GM18517 (cell line): Measurements from ENCODE around the gene GHRH.

ENCODE experiments used
- ATAC-seq: cut with Tn5 transposase; IDR thresholded peaks from one replicate; pipeline ENCODE4 v1.9.1; 2021; ENCODE audit warnings: mild to moderate bottlenecking, moderate library complexity; ENCODE audit not compliant: unreplicated experiment

GHRH gene

DNA sequence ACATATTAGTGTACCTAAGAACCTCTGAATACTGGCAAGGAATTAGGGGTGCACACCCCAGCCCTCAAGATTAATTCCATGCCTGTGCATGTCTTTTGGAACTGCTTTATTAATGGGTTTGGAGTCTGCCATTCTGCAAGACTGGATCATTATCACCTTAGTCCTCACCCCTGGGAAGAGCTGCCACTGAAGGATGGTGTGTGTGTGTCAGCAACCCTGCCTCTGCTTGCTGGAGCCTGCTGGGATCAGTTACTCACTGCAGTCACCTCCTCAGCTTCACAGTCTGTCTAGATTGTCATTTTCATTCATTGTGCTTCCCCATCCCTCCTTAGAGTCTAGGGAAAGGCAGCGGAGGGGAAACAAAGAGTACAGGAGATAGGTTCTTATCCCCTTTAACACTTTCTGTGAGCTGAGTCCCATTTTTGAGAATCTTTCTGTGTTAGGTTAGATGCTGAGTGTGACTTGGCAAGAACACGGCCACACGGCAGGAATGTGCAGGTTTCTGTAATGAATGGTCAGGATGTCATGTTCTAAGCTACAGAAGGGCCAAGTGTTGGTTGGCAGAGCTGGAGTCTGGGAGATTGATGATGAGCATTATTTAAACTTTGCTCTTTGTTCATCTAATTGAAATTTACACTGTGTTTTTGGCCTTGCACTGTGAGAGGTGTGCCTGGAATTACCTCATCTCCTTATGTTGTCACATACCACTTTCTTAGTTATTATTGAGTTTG lies 21.1 kb downstream of the GHRH start:
- no peak for ATAC-seq

DNA sequence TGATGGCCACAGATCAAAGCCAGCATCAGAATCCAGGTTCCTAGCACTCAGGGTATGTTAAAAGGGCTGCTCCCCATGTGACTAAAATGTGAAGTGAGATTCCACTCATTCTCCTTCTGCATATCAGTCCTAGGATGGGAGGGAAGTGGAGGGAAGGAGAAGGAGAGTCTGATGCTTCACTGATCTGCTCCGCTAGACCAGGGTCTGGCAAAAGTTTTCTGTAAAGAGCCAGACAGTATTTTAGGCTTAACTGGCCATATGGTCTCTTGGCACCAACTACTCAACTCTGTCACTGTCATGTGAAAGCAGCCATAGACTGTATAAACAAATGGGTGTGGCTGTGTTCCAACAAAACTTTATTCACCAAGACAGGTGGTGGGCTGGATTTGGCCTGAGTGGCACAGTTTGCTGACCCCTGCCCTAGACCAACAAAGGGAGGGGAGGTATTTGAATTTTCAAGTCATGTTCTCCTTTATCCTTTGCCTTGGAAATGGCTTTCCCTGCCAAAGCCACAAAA lies 22.6 kb downstream of the GHRH start:
- no peak for ATAC-seq

DNA sequence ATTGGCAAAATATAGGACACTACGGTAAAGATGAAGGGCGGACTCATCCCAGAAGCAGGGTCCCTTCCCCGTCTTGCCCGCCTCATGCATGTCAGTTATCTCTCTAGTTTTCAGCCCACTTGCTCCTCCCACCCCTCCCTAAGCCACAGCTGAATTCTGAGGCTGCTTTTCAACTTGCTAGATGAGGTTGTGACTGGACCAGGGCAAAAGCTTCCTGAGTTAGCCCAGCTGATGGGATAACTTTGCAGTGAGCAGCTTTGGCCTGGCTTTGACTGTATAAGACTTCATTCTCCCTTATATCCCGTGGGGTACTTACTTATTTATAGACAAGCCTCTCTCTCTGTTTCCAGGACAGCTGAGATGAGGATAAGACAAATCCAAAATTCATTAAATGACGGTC lies 23.2 kb downstream of the GHRH start:
- ATAC-seq: no peak

DNA sequence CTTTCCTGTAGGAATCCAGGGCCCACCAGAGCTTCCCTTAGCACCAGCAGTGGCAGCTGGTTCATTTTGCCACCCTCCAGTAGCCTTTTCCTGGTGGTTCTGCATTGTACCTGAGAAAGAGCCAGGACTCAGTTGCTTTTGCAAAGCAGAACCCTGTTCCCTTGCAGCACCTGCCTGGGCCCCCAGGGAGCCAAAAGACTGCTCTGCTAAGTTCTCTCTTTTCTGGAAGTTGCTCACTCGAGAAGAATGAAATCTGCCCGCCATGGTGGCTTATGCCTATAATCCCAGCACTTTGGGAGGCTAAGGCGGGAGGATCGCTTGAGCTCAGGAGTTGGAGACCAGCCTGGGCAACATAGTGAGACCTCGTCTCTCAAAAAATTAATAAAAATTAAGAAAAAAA lies 24.0 kb downstream of the GHRH start:
- no peak for ATAC-seq

DNA sequence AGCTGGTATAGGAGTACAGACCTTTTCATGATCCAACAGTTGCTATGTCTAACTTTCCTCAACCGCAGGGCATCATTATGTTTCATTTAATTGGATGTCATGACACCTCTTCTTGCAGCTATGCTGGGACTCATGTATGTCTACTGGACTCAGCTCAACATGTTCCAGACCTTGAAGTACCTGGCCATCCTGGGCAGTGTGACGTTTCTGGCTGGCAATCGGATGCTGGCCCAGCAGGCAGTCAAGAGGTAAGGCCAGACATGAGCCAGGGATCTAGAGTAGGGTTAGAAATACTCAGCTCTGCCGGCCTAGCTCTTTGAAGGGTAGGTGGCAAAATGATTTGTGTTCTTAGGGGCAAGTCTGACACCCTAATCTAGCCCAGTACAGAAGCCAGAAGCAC lies 25.2 kb downstream of the GHRH start:
- no peak for ATAC-seq

DNA sequence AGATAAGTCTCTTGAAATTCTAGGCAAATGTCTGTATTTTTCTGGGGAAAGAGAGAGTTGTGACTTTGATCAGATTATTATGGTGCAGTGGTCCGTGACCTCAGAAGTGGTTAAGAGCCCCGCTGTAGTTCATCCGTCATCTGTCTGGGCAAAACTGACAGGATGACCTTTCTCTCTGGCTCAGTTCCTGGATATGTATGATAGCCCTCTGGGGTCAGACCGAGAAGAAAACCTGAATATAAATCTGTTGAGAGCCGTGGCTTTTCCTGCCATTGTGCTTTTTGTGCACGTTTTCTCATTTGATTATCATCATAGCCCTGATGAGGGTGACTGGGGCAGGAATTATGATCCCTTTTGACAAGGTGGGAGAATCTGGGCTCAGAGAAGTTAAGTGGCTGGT lies 26.5 kb downstream of the GHRH start:
- no peak for ATAC-seq

DNA sequence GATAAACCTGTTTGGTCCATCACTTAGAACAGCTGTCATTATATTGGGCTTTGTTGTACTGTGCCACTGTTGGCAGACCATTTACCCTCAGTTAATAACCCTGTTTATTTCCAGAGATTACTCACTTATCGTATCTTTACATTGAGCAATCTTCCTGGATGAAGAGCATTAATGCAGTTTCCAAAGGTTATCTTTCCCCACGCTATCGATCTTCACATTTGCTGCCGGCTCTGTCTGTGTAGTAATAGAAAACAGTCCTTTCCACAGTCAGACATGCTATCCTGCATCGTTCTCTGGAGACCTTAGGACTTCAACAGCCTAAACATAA lies 27.4 kb downstream of the GHRH start:
- ATAC-seq: no peak

DNA sequence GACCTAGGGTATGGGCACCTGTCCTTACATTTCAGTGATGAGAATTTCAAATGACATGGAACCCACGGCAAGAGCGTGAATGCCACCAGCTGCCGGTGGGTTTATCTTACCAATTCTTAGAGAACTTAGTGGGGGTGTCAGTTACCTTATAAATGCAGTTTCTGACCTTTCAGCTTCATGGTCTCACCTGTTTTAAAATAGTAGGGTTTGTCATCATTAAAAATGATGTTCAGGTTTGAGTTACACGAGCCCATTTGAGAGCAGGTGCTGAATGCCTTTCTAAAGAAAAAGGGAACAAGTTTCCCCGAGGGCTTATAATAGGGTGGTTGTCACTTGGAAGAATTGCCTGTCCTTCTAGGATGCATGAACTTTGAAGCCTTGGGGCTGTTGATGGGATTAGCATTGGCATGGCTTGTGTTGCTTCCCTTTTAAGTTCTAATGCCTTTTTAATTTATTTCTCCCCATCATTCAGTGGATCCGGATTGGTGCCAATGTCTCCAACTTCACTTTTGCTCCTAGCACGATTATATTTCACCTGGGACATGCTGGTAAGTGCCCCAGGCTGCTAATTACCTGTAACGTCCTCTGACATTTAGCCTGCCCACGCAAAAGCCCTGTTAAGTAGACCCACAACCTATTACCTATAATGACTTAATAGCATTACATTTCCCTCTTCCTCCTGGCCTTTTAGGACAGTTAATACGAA lies 27.9 kb downstream of the GHRH start:
- no peak for ATAC-seq

DNA sequence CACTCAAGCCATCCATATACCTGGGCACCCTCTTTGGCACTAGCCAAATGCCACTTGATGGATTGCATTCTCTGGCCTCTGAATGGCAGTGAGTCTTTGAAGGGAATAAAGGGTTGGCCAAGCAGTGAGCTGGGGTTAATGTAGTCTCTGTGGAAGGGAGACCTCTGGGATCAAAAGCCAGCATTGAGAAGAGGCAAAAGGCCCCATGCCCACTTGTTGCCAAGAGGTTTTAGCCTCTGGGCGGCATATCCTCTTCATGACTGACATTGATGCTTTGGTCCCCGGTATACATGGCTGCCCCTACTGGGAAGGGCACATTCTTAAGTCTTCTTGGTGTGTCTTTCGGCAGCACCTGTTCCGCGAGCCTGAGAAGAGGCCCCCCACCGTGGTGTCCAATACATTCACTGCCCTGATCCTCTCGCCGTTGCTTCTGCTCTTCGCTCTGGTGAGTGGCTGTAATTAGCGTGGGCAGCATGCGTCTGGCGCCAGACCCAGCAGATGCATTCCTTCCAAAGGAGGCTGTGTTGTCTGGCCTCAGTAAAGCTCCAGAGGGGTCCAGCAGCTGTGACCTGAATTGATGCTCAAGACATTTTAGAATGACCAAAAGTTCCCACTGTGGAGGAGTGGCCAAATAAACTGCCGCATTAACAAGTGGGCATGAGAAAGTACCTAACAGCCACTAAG lies 29.5 kb downstream of the GHRH start:
- ATAC-seq: no peak

DNA sequence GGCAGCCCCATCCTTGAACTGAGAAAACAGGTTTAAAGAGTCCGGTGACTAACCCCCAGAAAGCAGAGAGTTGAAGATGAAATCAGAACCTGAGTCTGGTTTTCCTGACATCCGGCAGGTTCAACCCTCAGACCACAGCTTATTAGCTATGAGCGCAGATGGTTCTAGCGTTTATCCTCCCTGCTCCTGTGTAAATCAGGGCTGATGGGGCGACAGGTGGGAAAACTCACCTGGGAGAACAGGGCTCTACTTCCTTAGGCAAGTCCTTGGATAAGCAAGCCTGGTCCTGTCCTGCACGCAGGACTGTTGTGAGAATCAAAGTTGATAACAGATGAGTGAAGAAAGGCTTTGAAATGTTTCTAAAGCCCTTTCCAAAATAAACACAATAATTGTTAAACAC lies 31.4 kb downstream of the GHRH start:
- ATAC-seq: no peak

DNA sequence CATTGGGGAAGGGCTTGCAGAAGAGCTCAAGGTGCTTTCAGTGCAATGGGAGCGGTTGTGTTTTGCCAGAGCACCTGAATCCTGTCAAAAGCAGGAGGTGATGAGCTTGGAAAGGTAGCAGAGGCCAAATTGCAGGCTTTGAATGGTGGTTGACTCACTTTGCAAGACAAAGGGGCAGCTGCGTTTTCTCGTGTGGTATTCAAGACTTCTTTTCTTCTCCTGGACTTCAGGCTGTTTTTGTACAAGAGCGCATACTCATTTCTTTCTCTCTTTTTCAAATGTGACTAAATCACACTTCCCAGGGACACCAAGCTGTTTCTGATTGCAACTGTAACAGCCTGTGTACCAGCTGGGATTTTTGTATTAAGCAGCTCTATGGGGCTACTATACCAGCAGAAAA lies 32.3 kb downstream of the GHRH start:
- ATAC-seq: no peak

DNA sequence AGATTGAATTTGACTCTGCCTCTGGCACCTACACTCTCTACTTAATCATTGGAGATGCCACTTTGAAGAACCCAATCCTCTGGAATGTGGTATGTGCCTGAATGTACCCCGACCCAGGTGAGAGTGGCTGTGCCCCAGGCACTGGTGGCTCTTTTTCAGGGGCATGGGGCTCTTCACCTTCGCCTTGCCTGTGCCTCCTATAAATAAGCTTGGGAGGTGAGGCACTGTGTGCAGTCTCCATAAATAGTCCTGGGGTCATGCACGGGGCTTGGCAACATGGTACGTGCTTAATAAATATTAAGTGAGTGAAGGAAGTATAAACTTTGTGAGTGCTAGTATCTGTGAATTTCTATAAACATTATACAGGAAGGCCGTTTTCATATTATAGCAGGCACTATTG lies 33.0 kb downstream of the GHRH start:
- ATAC-seq: no peak

DNA sequence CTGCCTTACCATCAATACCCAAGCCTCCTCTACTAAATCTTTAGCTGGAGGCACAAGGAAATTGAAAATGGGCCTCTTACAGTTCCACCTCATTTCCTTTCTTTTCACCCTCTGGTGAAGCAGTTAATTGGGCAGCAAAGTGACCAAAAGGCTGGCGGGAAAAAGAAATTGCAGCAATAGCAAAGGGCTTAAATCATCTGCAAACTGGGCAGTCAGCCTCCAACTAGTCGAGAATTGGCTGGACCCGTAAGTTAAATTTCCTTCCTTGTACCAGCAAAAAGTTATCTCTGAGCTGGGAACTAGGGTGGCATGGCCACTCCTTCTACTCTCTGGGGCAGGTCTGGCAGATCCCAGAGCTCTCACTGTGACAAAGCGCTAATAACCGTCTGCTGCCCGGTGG lies 33.5 kb downstream of the GHRH start:
- no peak for ATAC-seq

DNA sequence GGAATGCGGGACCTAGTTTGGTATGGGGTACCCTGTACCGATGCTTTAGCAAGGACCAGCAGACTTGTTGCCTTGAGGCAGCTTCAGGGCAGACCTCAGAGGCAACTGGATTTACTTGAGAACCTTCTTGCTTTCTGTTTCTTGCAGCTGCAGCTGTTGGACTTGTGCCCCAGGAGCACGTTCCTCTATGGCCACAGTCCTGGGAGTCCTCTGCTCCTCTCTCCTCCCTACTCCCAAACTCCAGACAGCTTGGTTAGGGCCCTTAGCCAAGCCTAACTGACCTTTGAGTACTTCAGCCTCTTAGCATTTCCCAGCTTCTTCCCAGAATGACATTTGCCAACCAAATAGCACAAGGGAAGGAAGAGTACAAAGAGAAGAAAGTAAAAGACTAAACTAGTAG lies 34.7 kb downstream of the GHRH start:
- ATAC-seq: no peak

DNA sequence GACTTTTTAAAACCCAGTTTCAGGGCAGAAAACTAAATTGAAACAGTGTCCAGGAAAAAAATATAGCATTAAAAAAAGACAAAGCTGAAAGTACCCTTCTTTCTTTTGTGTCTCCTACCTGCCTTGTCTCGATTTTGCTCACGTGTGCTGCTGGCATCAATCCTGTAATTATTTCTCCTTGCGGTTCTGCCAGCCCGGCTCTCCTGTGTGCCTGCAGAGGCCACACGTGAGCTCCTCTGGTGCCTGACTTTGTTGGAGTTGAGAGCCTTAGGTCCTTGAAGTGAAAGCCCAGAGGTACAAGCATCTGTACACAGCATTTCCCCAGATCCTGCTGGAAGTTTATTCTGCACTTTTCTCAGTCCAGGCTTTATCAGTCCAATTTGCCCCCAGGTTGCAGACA lies 36.5 kb downstream of the GHRH start:
- no peak for ATAC-seq

DNA sequence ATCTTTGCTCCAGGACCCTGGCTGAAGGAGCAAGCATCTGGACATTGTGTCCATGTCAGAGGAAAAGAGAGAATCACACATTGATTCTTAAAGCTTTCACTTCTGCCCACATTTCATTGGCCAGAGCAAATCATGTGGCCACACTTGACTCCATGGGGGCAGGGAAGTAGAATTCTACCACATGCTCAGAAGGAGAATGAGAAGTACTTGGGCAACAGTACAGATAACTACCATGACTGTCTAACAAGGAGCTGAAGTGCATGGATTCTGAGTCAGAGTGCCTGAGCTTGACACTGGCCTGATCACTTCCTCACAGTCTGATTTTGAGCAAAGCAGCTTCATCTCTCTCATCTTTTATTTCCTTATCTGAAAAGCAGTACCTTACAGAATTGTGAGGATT lies 38.6 kb downstream of the GHRH start:
- ATAC-seq: no peak

DNA sequence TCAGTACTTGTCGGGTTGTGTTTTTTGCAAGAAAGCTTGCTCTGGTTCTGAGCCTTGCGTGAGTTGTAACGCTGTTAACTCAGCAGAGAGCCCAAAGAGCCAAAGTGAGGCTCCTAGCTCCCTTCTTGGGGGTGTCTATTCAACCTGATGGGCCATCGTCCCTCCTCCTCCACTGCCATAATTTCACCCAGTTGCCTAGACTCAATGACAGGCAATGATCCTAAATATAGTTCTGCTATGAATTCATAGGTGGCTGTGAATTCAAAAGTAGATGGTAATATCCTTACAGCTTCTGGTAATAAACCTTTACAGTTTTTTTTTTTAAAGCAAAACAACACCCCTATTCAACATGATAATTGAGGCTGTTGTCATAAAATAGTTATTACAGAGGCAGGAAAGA lies 39.5 kb downstream of the GHRH start:
- no peak for ATAC-seq

DNA sequence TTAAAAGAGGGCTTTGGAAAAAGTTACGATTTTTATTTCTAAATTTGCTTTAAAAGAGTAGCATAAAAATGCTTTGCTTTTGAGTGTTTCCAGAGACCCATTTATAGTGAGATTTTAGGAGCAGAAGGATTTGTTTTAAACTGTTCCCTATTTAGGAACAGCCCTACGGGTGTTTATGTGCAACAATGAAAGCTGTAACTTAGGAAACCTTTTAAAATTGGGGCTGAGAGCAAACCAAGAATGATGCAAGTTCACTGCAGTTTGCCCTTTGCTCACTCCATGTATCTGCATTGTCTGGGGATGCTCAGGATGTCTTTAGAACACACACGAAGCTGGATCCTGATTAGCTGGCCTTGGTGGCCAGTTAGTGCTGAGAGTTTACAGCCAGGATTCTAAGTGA lies 40.9 kb downstream of the GHRH start:
- no peak for ATAC-seq

DNA sequence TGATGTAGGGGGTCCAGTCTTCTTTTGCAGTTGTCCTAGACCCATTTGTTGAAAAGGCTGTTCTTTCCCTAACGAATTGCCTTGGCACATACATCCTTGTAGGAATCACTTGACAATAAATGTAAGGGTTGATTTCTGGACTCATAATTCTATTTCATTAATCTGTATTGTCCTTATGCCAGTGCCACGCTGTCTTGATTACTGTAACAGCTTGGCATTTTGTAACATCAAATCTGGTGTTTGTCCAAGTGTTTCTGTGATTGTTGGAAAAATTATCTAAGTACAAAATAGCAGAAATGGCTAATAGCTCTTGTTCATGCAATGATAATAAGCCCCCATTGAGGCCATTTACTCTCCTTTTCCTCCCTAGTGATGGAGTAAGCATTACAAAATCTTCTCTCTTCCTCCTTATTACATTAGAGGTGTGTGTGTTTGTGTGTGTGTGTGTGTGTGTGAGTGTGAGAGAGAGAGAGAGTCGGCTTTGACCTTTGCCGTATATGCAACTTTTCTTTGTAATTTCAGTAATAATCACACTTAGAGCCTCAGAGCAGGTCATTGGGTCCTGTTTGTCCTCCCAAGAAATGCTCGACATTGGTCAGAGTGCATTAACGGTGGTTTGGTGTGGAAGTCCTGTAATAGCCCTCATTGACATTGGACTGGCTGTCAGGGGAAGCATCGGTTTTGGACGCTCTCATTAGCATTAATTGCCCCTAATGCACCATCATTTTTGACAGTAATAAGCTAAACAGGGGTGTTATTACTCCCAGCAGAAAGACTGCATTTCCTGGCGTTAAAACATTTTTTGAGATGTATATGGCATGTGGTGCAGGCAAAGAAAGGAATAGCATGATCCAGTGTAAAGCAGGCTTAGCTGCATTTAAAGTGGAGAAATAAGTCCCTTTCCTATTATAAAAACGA lies 41.6 kb downstream of the GHRH start:
- no peak for ATAC-seq

DNA sequence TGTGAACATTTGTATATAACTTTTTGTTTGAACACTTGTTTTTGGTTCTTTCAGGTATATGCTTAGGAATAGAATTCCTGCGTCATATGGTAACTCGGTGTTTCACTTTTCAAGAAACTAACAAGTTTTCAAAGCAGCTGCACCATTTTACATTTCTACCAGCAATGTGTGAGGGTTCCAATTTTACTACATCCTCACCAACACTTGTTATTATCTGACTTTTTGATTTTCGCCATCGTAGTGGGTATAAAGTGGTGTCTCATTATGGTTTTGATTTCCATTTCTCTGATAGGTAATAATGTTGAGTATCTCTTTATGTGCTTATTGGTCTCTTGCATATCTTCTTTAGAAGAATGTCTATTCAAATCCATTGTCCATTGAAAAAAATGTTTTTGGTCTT lies 42.6 kb downstream of the GHRH start:
- no peak for ATAC-seq

DNA sequence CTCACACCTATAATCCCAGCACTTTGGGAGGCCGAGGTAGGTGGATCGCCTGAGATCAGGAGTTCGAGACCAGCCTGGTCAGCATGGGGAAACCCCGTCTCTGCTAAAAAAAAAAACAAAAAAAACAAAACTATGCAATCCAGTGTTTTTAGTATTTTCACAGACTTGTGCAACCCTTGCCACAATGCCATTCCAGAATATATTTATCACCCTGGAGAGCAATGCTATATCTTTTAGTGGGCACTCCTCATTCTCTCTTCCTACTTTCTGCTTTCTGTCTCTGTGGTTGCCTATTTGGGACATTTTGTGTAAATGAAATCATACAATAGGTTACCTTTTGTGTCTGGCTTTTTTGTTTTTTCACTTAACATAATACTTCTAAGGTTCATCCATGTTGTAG lies 43.2 kb downstream of the GHRH start:
- ATAC-seq: no peak
